Activated CD4-positive, alpha-beta T cell treated with anti-CD3 and anti-CD28 coated beads for 4 hours (primary cell): Measurements from ENCODE around the gene GABARAP.
A peak's percentile ranks its signal among the peaks of the same experiment; 100 is the strongest.
"Not testable (repeated sequence)": the region's sequence is repeated elsewhere in the genome, so short reads cannot be mapped to it uniquely, and the experiment has no call there.

Experiments used
- DNase-seq, 2 donors: peaks; one replicate each; pipeline ENCODE4 v3.0.0-alpha.2; 2020

The GABARAP gene

GRCh38 chr17:7260651-7261378 is 18.6 kb upstream of the GABARAP start:
- peak in 1 of 2 donors; percentile 32 for DNase-seq

DNA sequence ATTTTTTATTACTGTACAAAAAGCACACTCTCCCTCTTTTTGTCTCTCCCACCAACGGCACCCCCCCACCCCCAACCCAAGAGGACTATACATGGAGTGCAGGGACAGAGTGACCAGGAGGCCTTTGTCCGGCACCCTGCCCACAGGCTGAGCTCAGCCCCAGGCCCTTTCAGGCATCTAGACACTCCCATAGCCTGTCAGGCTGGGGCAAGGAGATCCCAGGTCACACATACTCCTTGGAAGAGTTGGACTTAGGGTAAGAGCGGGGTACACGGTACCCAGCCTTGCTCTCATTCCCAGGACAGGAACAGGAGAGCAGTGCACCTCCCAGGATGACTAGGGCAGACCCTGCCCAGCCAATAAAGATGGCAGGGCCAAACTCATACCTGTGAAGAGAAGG is 17.9 kb upstream of the GABARAP start:
- no peak for DNase-seq

GRCh38 chr17:7259555-7259889 is 17.3 kb upstream of the GABARAP start:
- no peak for DNase-seq

- no peak for DNase-seq
Observed at GRCh38 chr17:7258731-7259554, 16.7 kb upstream of the GABARAP start.

DNA sequence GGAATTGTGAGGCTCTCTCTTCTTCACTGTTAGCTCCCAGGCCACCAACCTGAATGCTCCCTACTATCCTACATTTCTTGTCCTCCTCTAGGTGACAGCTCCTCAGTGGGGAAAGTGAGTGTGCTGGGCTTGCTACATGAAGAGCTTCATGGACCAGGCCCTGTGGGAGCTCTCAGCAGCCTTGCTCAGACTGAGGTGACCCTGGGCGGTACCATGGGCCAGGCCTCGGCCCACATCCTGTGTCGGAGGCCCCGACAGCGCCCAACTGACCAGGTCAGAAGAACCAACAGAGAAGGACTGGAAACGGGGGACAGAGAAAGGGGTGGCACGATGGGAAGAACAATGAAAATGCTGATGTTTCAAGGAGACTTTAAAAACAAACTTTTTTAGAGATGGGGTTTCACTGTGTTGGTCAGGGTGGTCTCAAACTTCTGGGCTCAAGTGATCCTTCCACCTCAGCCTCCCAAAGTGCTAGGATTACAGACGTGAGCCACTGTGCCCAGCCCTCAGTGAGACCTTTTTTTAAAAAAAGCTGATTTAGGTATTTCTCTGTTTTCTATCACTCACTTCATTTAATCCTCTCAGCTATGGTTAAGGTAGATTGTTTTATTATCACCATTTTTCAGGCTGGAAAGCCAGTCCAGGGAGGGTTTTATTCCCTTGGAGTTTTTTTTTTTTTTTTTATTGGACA is 14.7 kb upstream of the GABARAP start:
- no peak for DNase-seq

- DNase-seq: no peak
Observed at GRCh38 chr17:7254511-7254910, 12.3 kb upstream of the GABARAP start.

GRCh38 chr17:7253082-7253481 is 10.8 kb upstream of the GABARAP start:
- no peak for DNase-seq

- DNase-seq: peak; percentile 80 to 81
Observed at GRCh38 chr17:7252176-7253043, 10.2 kb upstream of the GABARAP start, which contains the start of gene ELP5. Gene ELP5 (plus strand): TSS chr17:7252215. CDS start chr17:7252551, 336 bp downstream.

DNA sequence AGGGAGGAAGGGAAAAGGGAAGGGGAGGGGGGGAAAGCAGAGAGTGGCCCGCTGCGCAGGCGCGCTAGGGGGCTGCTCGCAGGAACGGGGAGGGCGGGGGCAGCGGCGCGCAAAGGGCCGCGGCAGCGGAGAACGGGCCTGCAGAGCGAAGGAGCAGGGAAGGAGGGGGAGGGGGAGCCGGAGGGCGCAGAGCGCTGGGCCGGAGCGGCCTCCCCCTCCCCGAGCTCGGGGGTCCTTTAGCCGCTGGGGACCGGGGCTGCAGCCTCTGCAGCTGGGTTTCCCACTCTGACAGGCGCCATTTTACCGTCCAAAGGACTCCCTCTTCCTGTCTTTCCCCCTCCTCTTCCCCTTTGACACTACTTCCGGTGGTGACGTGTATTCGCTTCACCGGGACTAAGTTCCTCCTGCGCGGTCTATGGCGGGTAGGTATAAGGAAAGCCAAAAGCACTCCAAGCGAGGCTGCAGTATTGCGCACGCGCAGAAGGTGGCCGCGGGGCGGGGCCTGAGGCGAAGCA is 9.5 kb upstream of the GABARAP start, which contains the start of gene CTDNEP1:
TSS of gene CTDNEP1 (minus strand) at position 74 of the 515 bp plus-strand sequence. CDS start 438 bp downstream, outside the sequence.
- DNase-seq: peak; percentile 99

GRCh38 chr17:7250695-7251627 is 8.7 kb upstream of the GABARAP start:
- no peak for DNase-seq

GRCh38 chr17:7249830-7250229 is 7.6 kb upstream of the GABARAP start:
- no peak for DNase-seq

DNA sequence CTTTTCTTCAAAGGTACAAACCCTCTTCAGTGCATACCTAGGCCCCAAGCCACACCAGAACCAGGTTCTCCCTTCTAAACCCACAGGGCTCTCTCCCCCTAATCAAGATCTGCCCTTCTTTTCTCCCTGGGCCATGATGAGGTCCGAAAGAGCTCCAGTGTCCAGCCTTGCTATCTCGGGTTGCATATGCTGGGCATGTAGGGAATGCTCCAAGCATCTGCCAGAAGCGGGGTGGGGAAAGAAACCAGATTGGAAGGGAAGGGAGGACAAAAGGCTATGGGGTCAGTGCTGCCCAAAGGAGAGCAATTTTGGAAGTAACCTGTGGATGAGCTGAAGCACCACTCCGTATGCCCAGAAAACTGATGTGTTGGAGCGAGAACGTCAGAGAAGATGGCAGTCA is 7.0 kb upstream of the GABARAP start:
- no peak for DNase-seq

DNA sequence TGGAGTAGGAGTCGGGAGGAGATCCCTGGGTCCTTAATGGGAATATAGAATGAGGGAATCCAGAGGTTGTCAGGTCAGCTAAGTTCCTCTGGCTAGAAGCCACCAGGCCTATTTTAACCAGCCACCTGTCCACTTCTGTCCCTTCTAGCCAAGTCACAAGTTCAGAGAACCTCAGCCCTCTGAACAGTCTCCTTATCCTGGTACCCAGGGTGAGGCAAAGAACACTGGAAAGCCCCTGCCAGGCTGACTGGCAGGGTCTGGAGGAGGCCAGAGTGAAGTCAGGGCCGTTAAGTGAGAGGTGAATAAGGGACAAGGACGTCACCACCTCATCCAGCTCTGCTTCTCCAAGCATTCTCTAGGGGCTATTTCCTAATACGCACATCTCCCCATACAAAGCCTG is 6.5 kb upstream of the GABARAP start:
- DNase-seq: no peak

DNA sequence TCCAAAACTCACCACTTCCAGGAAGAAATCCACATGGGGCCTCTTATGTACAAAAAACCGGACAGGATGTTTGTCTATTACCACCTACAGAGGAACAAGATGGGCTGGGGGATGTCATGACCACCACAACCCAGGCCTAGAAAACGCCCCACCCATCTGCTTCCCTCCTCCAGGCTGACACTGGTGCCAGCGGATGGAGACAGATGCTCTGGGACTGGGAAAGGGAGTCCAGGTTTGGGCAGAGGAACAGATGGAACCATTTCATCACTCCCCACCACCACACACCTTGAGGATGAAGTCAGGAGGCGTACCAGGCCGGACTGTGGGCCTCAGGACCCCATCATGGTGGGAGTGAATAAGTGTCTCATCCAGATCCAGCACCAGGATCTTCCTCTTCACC is 4.5 kb upstream of the GABARAP start:
- DNase-seq: no peak

- DNase-seq: not testable (repeated sequence)
Observed at GRCh38 chr17:7243838-7244237, 1.6 kb upstream of the GABARAP start.

DNA sequence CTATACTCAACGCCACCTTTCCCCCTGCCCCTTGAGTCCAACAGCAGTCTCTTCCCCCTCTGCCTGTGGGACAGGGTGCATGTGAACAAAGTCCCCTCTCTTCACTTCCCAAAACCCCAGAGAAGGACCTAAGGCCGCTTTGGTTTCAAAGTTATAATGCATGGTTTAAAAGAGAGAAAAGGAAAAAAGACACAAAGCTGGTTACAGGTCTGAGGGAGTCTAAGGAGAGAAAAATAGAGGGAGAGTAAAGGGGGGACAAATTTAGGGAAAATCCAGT is 1.1 kb upstream of the GABARAP start:
- DNase-seq: no peak

DNA sequence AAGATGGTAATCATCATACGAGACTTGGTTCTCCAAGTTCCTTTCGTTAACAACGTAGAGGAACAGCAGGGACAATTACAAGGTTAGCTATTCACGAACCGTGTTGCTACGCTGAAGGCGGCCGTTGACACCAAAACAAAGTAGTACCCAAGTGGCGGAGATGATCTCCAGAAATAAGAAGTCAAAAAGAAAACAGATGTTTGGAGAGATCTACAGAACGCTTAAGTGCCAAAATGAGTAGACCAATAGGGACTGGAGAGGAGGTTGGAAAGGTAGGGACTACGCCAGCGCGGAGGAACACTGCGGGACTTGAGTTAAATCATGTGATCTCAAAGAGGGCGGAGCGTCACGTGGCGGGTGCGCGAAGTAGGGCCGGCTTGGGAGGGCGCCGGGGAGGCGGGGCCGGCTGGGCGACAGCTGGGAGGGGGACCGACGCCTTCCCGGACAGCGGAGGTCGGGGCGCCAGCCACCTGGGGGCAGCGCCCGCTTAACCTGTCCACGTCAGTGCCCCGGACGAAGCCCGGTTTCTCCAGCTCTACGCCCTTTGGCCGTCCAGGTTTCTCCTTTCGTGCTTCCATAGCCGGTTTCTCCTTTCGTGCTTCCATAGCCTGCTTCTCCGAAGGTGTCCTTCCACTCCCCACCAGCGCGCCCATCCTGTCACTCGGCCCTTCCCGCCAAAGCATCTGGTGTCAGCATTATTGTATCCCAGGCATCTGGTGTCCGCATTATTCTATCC is 636 bp upstream of the GABARAP start:
- peak; percentile 92 to 93 for DNase-seq

GRCh38 chr17:7241090-7241733 is 1.0 kb downstream of the GABARAP start:
- DNase-seq: no peak

DNA sequence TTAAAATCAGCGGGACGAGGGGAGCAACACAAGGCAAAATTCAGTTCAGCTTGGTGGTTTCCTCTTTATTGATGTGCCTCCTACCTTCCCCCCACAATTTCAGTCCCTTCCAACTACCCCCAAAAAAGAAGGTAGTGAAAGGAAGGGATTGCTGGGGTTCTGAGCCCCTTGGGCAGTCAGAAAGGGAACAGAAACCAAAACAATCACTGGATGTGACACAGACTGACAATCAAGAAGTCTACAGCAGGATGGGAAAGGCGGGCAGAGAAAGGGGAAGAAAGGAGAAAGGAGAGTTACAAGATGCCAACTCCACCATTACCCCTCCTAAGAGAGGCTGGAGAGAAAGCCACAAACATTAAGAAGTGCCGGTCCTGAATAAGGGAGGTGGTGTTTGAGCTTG is 1.9 kb downstream of the GABARAP start:
- DNase-seq: no peak
